H1 (cell line): ENCODE data around the gene PLXNA4. TPM values are rescaled to one million over a fixed set of nuclear protein-coding genes. Genes with fewer than 3 reads are reported as not detected.

Experiments
- CTCF ChIA-PET: fragments of 300-600 bp; sonication (Branson Sonifier 250); formaldehyde crosslinking; loops from one replicate; lab custom pipeline; 2021; ENCODE audit not compliant: partially characterized antibody; lab: Charles Lee
- POLR2A ChIA-PET: fragments of 300-600 bp; sonication (Branson Sonifier 250); formaldehyde crosslinking; loops from one replicate; lab custom pipeline; 2021; ENCODE audit warnings: inconsistent platforms; ENCODE audit not compliant: partially characterized antibody; lab: Charles Lee
- DNase-seq, 2 experiments: peaks; one replicate each; pipeline versions ENCODE4 v3.0.0 to v3.0.0-alpha.2; 2010 to 2022; ENCODE audit warnings: low spot score in 2 of 2, low read depth in 1 of 2, mixed read lengths in 1 of 2
- FAIRE-seq: peaks from 2 replicates; lab custom pipeline; 2011; peaks lifted over from hg19 to GRCh38; lab: Jason Lieb, UNC
- H2AFZ ChIP-seq: 2 replicates; pipeline ENCODE4 v1.8.1; 2012; ENCODE audit warnings: low read length, inconsistent platforms
- H2AK5ac ChIP-seq: 2 replicates; pipeline ENCODE4 v1.6.1; 2013; ENCODE audit warnings: low read depth, low read length
- H2BK120ac ChIP-seq: replicated peaks from 2 replicates; pipeline ENCODE3; 2013; ENCODE audit warnings: low read depth, low read length, inconsistent platforms
- H2BK12ac ChIP-seq: 2 replicates; pipeline ENCODE4 v1.6.1; 2013; ENCODE audit warnings: low read depth, low read length
- H2BK15ac ChIP-seq: 2 replicates; pipeline ENCODE4 v1.6.1; 2013; ENCODE audit warnings: low read length
- H2BK20ac ChIP-seq: 2 replicates; pipeline ENCODE4 v1.6.1; 2013; ENCODE audit warnings: low read length
- H2BK5ac ChIP-seq: 2 replicates; pipeline ENCODE4 v1.6.1; 2013; ENCODE audit warnings: low read depth, low read length
- H3K14ac ChIP-seq: 2 replicates; pipeline ENCODE4 v1.6.1; 2013; ENCODE audit warnings: inconsistent platforms; ENCODE audit not compliant: insufficient read length
- H3K18ac ChIP-seq: 2 replicates; pipeline ENCODE4 v1.6.1; 2013; ENCODE audit warnings: low read length; ENCODE audit errors: extremely low read depth
- H3K23ac ChIP-seq: 2 replicates; pipeline ENCODE4 v1.6.1; 2013; ENCODE audit warnings: inconsistent platforms; ENCODE audit not compliant: insufficient read length
- H3K23me2 ChIP-seq: 2 replicates; pipeline ENCODE4 v1.6.1; 2013; ENCODE audit warnings: low read depth, low read length
- H3K27ac ChIP-seq: 2 replicates; pipeline ENCODE4 v1.6.1; 2011; ENCODE audit warnings: low read depth, low read length, inconsistent platforms
- H3K27me3 ChIP-seq, 4 experiments: replicated peaks in 1 of 4; 1 replicate in 1 of 4; 2 replicates in 3 of 4; pipeline versions ENCODE4 v1.6.1 to v1.8.1; 2011 to 2013; ENCODE audit warnings: low read length in 3 of 4, mild to moderate bottlenecking in 3 of 4, inconsistent platforms in 2 of 4, mixed read lengths in 2 of 4, moderate library complexity in 1 of 4; ENCODE audit not compliant: control insufficient read depth in 3 of 4, insufficient read depth in 3 of 4; ENCODE audit errors: extremely low read depth in 1 of 4
- H3K36me3 ChIP-seq, 4 experiments: 2 replicates each; pipeline versions ENCODE4 v1.6.1 to v1.8.1; 2011 to 2013; ENCODE audit warnings: mild to moderate bottlenecking in 4 of 4, low read length in 3 of 4, moderate library complexity in 2 of 4, control low read depth in 1 of 4, inconsistent platforms in 1 of 4; ENCODE audit not compliant: insufficient read depth in 4 of 4, control insufficient read depth in 2 of 4
- H3K4ac ChIP-seq: replicated peaks from 2 replicates; pipeline ENCODE3; 2013; ENCODE audit warnings: low read length, low read depth, mixed read lengths, inconsistent platforms; ENCODE audit not compliant: insufficient read length
- H3K4me1 ChIP-seq, 4 experiments: replicated peaks in 1 of 4; 1 replicate in 1 of 4; 2 replicates in 3 of 4; pipeline versions ENCODE4 v1.6.1 to v1.8.1; 2011 to 2013; ENCODE audit warnings: low read length in 3 of 4, inconsistent platforms in 2 of 4, mixed read lengths in 1 of 4; ENCODE audit not compliant: insufficient read depth in 4 of 4, control insufficient read depth in 3 of 4
- H3K4me2 ChIP-seq, 2 experiments: 2 replicates each; pipeline versions ENCODE4 v1.6.1 to v1.8.1; 2011 to 2013; ENCODE audit warnings: low read depth in 2 of 2, low read length in 2 of 2, control low read depth in 1 of 2, inconsistent platforms in 1 of 2, mild to moderate bottlenecking in 1 of 2; ENCODE audit not compliant: insufficient read depth in 1 of 2
- H3K4me3 ChIP-seq, 4 experiments: fragments of 200-600, 300-600 bp in 1 of 4; sonication (generic), shearing (Covaris generic), sonication (Bioruptor Twin) in 1 of 4; 2 replicates each; pipeline versions ENCODE4 v1.5.1 to v1.8.1; 2011 to 2016; ENCODE audit warnings: low read length in 4 of 4, low read depth in 3 of 4, control low read depth in 2 of 4, inconsistent platforms in 2 of 4, mild to moderate bottlenecking in 2 of 4, mixed read lengths in 1 of 4, moderate library complexity in 1 of 4; ENCODE audit not compliant: insufficient read depth in 2 of 4; ENCODE audit errors: extremely low read depth in 1 of 4
- H3K56ac ChIP-seq: replicated peaks from 2 replicates; pipeline ENCODE3; 2013; ENCODE audit warnings: low read depth, mild to moderate bottlenecking, mixed read lengths, low read length, inconsistent platforms; ENCODE audit not compliant: insufficient read length
- H3K79me1 ChIP-seq: 2 replicates; pipeline ENCODE4 v1.6.1; 2013; ENCODE audit warnings: low read depth, low read length, control low read depth
- H3K79me2 ChIP-seq, 2 experiments: 2 replicates each; pipeline versions ENCODE4 v1.6.1 to v1.8.1; 2012 to 2013; ENCODE audit warnings: low read length in 2 of 2, mild to moderate bottlenecking in 2 of 2, inconsistent platforms in 1 of 2; ENCODE audit not compliant: insufficient read depth in 2 of 2, control insufficient read depth in 1 of 2
- H3K9ac ChIP-seq, 4 experiments: replicated peaks in 1 of 4; 1 replicate in 1 of 4; 2 replicates in 3 of 4; pipeline versions ENCODE4 v1.6.1 to v1.8.1; 2011 to 2013; ENCODE audit warnings: low read depth in 3 of 4, low read length in 3 of 4, control low read depth in 2 of 4, mild to moderate bottlenecking in 2 of 4, moderate library complexity in 2 of 4, inconsistent platforms in 1 of 4; ENCODE audit errors: extremely low read depth in 1 of 4
- H3K9me3 ChIP-seq, 2 experiments: 2 replicates each; pipeline versions ENCODE4 v1.6.1 to v1.8.1; 2012 to 2013; ENCODE audit warnings: mild to moderate bottlenecking in 2 of 2, moderate library complexity in 2 of 2, control low read depth in 1 of 2, inconsistent platforms in 1 of 2, low read depth in 1 of 2, low read length in 1 of 2, mixed read lengths in 1 of 2; ENCODE audit not compliant: insufficient read depth in 2 of 2
- H4K20me1 ChIP-seq, 2 experiments: replicated peaks in 1 of 2; 2 replicates each; pipeline versions ENCODE3 to v1.8.1; 2011 to 2013; ENCODE audit warnings: inconsistent platforms in 2 of 2, low read length in 2 of 2, mild to moderate bottlenecking in 1 of 2; ENCODE audit not compliant: insufficient read depth in 2 of 2, control insufficient read depth in 1 of 2
- H4K5ac ChIP-seq: 2 replicates; pipeline ENCODE4 v1.6.1; 2013; ENCODE audit warnings: low read length, low read depth, mixed read lengths, inconsistent platforms; ENCODE audit not compliant: insufficient read length
- H4K8ac ChIP-seq: 2 replicates; pipeline ENCODE4 v1.8.0; 2013; ENCODE audit warnings: mild to moderate bottlenecking, moderate library complexity, low read length, inconsistent platforms; ENCODE audit not compliant: insufficient read depth; ENCODE audit errors: extremely low read depth
- H4K91ac ChIP-seq: replicated peaks from 2 replicates; pipeline ENCODE3; 2013; ENCODE audit warnings: low read length, mixed read lengths, inconsistent platforms; ENCODE audit not compliant: insufficient read length
- CBX8 ChIP-seq: fragments of 300-800, 300-1000 bp; sonication (generic); IDR thresholded peaks from 2 replicates; pipeline ENCODE4 v1.7.1; 2016; ENCODE audit warnings: low read depth, low read length, borderline replicate concordance
- FOSL1 ChIP-seq: IDR thresholded peaks from 2 replicates; pipeline ENCODE4 v1.6.1; 2011; ENCODE audit warnings: mild to moderate bottlenecking, low read depth, low read length, moderate library complexity; ENCODE audit not compliant: insufficient read depth
- HDAC6 ChIP-seq: IDR thresholded peaks from one replicate; pipeline ENCODE4 v1.7.1; 2012; ENCODE audit warnings: low read depth, mild to moderate bottlenecking, inconsistent platforms, low read length, moderate library complexity
- JUND ChIP-seq: IDR thresholded peaks from 2 replicates; pipeline ENCODE4 v1.6.1; 2011; ENCODE audit warnings: mild to moderate bottlenecking, improper control_type of control experiment, low read length
- NANOG ChIP-seq: IDR thresholded peaks from 2 replicates; pipeline ENCODE4 v1.6.1; 2011; ENCODE audit warnings: low read length, low read depth, mild to moderate bottlenecking, inconsistent platforms; ENCODE audit not compliant: insufficient read depth, poor library complexity, severe bottlenecking
- SAP30 ChIP-seq: fragments of 300-600 bp; sonication (generic); IDR thresholded peaks from 2 replicates; pipeline ENCODE4 v1.7.1; 2012; ENCODE audit warnings: low read length, moderate library complexity, mild to moderate bottlenecking, inconsistent platforms; ENCODE audit not compliant: insufficient read depth, insufficient replicate concordance
- WGBS, 2 experiments: shearing (Covaris generic) in 1 of 2; methylation state at CpG; one replicate each; pipeline versions ENCODE4 v1.1.6 to v1.1.7; 2013 to 2015; ENCODE audit warnings: low lambda C conversion rate in 2 of 2, mixed read lengths in 2 of 2, inconsistent platforms in 1 of 2, low coverage in 1 of 2, missing lambda C conversion rate in 1 of 2; ENCODE audit not compliant: insufficient replicate concordance in 2 of 2, insufficient coverage in 1 of 2, insufficient read length in 1 of 2; ENCODE audit errors: extremely low coverage in 1 of 2, missing lambda C conversion rate in 1 of 2; 5-methylcytosine and 5-hydroxymethylcytosine counted together
- polyA plus RNA-seq, 7 experiments: library from polyadenylated mRNA; depleted of rRNA in 3 of 7; stranded (reverse) in 5 of 7; unstranded in 2 of 7; fragments of >200 nt in 5 of 7; fragments of 200-250 nt in 2 of 7; gene quantifications; 1 replicate in 5 of 7; 2 replicates in 1 of 7; 4 replicates in 1 of 7; pipeline versions ENCODE4 v1.2.1 to v1.2.3, GENCODE V29; 2011 to 2013; ENCODE audit warnings: missing spikeins in 2 of 7, mixed read lengths in 2 of 7
- total RNA-seq: library from RNA; stranded (reverse); fragmentation: NEBNext Ultra II Directional; extraction: Animal tissue kit (Norgen Biotek cat#: 25700); gene quantifications from 2 replicates; pipeline ENCODE4 v1.2.1, GENCODE V29; 2021
- TF ChIP-seq, protein P1 (sequence below): IDR thresholded peaks from 2 replicates; pipeline ENCODE4 v1.6.1; 2011; ENCODE audit warnings: low read depth, mild to moderate bottlenecking, low read length; ENCODE audit not compliant: insufficient read depth

PLXNA4 gene
- total and polyA plus RNA-seq, 2 of the 8 experiments (the other 6 are each of a cell fraction or from before 2014, with no cell fraction given) = 0.76 to 0.79 TPM

- CTCF ChIA-PET = interaction anchor here (0.6 to 1.8 kb wide), 5 partner anchors 15 to 738 kb away, joined by 3 to 5 read pairs (median 3); no protein-coding TSS in a partner anchor
- no peak overlapping the region for H2BK20ac ChIP-seq
Measured at GRCh38 chr7:132429181-132429580, 147.1 kb downstream of the PLXNA4 start.

More at GRCh38 chr7:132429181-132429580, 147.1 kb downstream of the PLXNA4 start:
- 70% methylated on average over 1 of the region's 1 CpG; no CpG with 5 or more reads in 1 of the 2 experiments for WGBS, 2 experiments
- Histone ChIP-seq H4K5ac (no peak overlapping the region), H4K91ac (no peak overlapping the region), H3K4ac (no peak overlapping the region), H3K23ac (no peak overlapping the region), H4K20me1 (no peaks in the 10 kb centered on the region), H3K9ac (no peak overlapping the region), H3K4me3 (no peak overlapping the region), H3K14ac (no peak overlapping the region), H3K23me2 (no peaks in the 10 kb centered on the region), H3K4me2 (no peak overlapping the region), H3K27ac (no peak overlapping the region), H3K56ac (no peak overlapping the region), H3K27me3 (0 out of 7 replicates have a peak, but pooled peaks cover 0 to 4% (median 0%) of the 10 kb centered on the region in 4 experiments), H2BK15ac (no peak overlapping the region), H4K8ac (no peak overlapping the region), H2BK120ac (no peak overlapping the region), H3K18ac (no peak overlapping the region), H3K9me3 (no peaks in the 10 kb centered on the region), H3K79me1 (no peaks in the 10 kb centered on the region), H3K36me3 (no peaks in the 10 kb centered on the region), H2AFZ (no peak overlapping the region), H2BK5ac (no peak overlapping the region), H3K79me2 (no peaks in the 10 kb centered on the region), H2BK12ac (no peak overlapping the region), H3K4me1 (peaks cover 2 to 4% (median 3%) of the 10 kb centered on the region in 4 experiments; a peak in 5 of 7 replicates), H2AK5ac (no peak overlapping the region)
- no peak for FAIRE-seq
- POLR2A ChIA-PET = no interaction called here
- TF ChIP-seq NANOG = no peak
- no peak for TF ChIP-seq HDAC6
- TF ChIP-seq FOSL1 = no peak
- TF ChIP-seq, protein P1, sequence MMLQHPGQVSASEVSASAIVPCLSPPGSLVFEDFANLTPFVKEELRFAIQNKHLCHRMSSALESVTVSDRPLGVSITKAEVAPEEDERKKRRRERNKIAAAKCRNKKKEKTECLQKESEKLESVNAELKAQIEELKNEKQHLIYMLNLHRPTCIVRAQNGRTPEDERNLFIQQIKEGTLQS = no peak
- no peak for TF ChIP-seq JUND
- no peak for TF ChIP-seq CBX8
- TF ChIP-seq SAP30 = no peak
- DNase-seq = no peak
